ENCODE measurements around the gene BLCAP.

- no peak for TF ChIP-seq OSR1 (CRISPR knock-in tag; IDR thresholded peaks at IDR 0.05)
- no peak for TF ChIP-seq CREB5 (CRISPR knock-in tag; IDR thresholded peaks at IDR 0.05; ENCODE audit: low read depth)
- TF ChIP-seq TOX (CRISPR knock-in tag; IDR thresholded peaks at IDR 0.05; ENCODE audit: borderline replicate concordance): no peak
These were observed 10.6 kb downstream of the BLCAP start for GRCh38 chr20:37516811-37517750.

Measured in SK-N-SH treated with all-trans-retinoic acid at 6 μM for 48 hours (cell line).